Islet of Langerhans (tissue), 1 donor: ENCODE measurements around the gene SDK1.
"Not testable (repeated sequence)": the region's sequence is repeated elsewhere in the genome, so short reads cannot be mapped to it uniquely, and the experiment has no call there.

Experiments
- FAIRE-seq: peaks from one replicate; lab custom pipeline; 2011; peaks lifted over from hg19 to GRCh38; lab: Jason Lieb, UNC

SDK1 gene

DNA sequence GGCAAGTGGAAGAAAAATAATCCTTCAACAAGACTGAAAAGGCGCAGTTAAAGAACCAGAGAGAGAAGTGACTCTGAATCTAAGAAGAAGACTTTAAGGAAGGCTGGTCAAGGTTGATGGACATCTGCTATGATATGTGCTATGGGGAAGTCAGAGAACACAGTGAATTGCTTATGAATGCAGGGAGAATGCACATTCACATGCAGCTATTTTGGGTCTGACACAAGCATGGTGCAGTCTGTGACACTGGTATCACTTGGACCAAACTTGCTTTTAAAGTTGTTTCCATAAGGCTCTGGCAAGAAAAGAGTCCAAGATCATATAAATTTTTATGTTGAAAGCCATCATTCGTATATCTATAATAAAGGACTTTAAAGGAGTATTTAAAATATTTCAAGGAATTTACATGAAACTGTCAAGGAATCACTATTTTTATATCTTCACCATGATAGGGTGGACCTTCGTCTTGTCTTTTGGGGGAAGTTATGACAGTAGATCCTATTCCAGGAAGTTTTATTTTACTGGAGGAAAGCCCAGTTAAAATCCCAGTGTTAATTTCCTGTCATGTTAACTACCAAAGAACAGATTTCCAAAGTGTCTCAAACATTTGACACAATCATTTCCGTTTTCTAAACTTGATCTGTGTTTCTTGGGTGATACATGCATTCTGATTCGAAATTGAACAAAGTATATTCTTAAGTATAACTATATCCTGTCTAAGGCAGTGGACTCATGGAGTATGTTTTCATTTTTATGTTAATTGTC, 239.6 kb downstream of the SDK1 start:
- no peak for FAIRE-seq

DNA sequence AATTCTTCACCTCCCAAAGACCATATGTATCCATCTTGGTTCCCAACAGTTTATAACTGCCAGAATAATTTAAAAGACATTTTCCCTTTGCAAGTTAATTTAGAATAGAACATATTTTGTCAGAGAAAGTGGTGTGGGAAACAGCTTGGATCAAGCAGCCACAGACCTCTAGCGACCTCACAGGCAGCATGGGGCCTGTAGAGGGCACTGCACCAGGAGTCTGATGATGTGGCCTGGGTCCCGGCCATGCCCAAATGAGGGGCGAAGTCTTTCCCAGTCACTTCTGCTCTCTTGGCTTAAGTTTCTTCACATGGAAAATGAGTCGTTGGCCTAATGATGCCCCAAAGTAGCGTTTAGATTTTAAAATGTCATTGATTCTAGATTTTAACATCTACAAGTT, 243.2 kb downstream of the SDK1 start:
- FAIRE-seq, result no peak

DNA sequence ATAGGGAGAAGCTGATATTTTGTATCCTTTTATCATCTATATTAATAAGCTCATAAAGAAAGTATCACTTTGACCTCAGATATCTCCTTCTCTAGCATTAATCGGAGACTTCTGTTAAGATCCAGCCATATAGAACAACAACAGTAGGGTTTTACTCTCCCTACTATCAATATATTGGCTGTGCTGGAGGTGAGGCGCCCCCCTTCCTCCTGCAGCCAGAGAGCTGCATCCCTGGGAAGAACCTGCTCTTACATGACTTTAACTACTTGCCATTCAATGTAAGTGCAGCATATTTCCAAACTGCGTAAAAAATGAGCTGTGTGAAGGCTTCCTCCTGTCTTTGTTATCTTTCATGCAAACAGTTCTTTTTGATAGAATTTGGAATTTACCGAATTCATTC, 247.8 kb downstream of the SDK1 start:
- no peak for FAIRE-seq

DNA sequence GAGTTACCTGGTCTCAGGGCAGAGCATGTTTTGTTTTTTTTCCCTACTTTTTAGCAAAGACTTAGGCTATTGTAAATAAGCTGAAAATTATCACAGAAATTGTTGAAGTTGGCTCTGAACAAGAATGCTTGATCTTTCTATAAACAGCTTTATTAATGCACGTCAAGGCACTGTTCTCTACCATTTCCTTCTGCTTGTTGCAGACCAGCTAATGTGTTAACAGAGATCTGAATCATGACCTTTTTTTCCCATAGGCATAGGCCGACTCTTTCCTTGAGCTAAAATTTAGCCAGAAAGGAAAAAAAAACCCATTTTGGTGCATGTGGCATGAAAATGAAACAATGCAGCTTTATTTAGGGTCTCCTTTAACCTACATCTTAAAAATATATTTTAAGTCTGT, 248.5 kb downstream of the SDK1 start:
- FAIRE-seq, result no peak

DNA sequence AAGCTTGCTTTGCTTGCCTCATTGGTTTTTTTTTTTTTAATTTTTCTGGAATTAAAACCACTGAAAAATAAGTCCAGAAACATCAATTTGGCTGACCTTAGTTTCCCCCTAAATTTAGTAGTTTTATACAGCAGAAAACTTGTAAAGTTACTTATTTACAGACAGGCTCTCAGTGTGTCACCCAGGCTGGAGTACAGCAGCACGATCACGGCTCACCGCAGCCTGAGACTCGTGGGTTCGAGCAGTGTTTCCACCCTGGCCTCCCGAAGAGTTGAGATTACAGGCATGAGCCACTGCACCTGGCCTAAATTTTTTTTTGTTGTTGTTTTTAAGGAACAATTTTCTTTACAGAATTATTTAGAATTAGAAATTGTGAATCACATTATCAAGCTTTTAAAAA, 250.5 kb downstream of the SDK1 start:
- FAIRE-seq, result no peak

DNA sequence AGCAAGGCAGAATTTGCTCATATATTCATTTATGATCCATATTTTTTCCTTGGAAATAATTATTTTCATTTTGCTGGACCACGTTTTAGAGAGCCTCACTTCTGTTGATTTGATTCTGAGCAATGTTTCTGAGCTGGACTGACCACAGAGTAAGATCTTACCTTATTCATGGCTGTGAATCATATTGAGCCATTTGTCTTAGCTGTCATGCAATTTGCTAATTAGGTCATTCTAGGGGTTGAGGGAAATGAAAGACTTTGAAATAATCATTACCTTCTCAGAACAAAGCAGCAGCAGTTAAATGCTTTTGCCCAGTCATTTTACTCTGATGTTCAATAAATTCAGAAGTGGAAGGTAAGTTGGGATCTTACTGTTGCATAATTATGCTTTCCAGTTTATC, 251.4 kb downstream of the SDK1 start:
- FAIRE-seq, result peak; percentile 92

DNA sequence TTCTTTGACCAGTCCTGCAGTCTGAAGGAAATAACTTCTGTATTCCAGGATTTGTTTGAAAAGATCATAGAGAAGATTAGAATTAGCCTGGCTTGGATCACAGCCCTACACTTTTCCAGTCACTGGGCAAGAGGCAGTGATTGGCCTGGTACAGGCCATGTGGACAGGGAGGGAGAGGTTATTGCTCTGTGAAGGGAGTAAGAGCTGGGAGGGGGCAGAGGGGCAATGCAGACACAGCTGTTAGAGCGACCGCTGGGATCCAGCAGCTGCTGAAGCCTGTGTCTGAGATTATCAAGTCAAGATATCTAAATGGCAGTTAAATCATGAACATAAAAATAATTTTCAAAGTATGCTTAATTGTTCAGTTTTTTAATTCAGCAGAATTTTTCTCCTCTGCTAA, 257.3 kb downstream of the SDK1 start:
- FAIRE-seq, result no peak

DNA sequence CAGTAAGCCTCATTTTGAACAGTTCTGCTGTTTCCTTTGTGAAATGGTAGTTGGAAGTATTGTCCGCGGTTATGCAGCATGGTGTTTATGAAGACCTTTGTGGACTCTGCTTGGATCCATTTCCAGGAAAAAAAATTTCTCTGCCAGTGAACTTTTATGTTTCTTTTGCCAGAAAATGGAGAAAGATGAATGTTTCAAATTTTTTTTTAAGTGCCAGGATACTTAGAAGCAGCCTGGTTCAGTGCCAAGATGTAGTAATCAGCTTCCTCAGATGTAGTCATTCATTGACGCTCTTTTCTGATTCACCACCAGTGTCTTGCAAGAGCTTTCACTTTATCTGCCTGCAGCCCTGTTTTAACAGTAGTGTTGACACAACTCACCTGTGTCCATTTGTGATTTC, 258.2 kb downstream of the SDK1 start:
- FAIRE-seq, result peak; percentile 96

DNA sequence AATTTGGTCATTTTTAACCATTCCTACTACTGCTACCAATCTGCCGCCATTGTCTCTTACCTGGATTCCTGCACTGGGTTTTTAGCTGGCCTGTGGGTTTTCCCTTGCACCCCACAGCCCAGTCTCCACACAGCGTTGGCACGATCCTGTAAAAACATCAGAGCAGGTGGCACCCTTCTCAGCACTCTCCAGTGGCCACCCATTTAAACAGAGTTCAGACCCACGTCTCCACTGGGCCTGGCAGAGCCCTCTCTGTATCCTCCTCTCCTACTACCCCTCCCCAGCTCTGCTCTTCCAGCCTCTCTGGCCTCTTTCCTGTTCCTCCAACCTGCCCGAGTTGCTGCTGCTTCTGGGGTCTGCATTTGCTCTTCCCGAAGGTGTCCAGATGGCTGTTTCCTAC, 259.4 kb downstream of the SDK1 start:
- FAIRE-seq, result no peak

DNA sequence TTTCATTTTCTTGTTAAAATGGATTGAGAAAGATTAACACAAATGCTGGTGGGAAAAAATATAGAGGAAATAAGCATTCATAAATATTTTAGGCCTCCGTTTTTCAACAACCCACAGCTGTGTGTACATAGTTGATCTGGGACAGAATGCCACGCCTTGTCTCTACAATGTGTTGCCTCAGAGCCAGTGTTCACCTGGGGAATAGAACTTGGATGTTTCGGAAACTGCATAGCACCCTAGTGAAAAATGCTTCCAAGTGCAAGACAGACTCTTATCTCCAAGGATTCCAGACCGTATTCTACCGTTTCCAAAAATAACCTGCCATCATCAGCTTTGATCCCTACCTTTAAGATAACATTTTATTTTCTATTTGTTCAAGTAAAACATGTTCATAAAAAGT, 260.9 kb downstream of the SDK1 start:
- FAIRE-seq, result no peak

DNA sequence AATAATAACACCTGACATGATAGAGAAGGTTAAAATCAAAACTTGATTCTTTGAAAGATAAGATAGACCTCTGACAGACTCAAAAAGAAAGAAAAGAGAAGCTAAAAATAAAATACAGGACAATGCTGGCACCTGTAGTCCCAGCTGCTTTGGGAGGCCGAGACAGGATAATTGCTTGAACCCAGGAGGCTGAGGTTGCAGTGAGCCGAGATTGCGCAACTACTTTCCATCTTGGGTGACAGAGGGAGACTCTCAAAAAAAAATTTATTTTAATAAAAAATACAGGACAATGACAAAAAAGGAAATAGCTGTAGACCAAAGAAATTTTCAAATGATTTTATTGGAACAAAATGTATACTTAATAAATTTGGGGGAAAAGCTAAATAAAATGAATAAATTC, 263.2 kb downstream of the SDK1 start:
- no peak for FAIRE-seq

DNA sequence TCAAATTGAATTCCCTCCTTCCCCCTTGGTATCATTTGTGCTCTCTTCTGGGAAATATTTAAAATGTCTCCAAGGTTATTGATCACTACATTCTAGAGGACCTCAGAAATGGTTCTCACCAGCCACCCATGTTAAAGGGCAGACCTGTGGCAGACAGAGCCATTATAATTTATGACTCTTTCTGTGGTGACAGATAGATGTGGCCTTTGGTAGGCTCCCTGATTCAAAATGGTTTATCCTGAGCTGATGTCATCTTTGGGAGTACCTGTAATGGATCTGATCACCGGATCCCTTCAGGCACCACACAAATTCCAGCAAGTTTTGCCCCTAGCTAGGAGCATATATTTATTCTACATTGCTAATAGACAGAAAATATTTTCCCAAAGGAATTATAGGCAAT, 267.5 kb downstream of the SDK1 start:
- FAIRE-seq, result no peak

DNA sequence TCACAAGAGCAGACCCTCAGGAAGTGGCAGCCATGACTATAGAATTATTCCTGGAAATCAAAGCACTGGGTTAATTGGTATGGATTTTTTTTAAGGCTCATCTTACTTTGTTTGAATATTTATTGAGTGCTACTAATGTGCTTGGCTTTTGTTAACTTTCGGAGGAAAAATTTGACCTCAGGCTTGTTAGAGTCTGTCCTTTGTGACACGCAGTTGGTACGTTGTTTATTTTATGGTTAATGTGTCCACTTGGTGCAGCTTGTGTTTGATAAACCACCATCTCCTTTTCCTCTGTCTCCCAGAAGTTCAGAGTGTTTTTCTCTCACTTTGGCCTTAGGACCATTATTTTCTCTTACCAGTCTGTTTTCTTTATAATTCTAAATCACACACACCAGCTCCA, 268.6 kb downstream of the SDK1 start:
- FAIRE-seq, result no peak

DNA sequence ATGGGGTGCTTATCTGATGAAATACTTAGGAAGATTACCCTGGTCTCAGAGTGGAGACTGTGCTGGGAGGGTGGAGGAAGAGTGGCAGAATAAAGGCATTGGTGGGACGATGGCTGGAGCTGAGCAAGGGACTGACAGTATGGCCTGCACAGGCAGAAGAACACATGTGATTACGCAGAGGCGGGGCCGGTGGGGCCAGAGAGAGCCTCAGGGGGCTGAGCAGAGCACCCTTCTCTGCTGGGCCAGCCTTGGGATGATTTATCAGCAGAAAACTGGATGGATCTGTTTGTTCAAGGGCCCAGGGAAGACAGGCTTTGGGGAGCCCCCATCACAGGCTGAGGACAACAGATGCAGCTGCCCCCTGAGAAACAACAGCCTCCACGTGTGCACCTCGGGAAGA, 272.1 kb downstream of the SDK1 start:
- no peak for FAIRE-seq

DNA sequence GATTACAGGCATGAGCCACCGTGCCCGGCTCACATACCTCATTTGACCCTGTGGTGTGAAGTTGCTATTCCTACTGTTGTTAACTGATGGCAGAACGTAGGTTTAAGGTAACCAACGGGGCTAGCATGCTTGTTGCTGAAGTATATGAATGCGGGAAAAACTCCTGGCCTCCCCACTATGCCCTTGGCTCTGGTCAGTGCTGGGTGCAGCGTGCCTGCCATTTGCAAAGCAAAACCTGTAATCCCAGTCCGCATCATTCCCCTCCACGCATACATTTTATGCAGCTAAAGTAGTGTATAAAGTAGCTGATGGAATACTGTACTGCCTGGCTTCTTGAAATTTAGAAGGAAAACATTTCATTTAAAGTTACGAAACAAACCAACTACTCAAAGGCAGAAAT, 273.3 kb downstream of the SDK1 start:
- FAIRE-seq, result no peak

DNA sequence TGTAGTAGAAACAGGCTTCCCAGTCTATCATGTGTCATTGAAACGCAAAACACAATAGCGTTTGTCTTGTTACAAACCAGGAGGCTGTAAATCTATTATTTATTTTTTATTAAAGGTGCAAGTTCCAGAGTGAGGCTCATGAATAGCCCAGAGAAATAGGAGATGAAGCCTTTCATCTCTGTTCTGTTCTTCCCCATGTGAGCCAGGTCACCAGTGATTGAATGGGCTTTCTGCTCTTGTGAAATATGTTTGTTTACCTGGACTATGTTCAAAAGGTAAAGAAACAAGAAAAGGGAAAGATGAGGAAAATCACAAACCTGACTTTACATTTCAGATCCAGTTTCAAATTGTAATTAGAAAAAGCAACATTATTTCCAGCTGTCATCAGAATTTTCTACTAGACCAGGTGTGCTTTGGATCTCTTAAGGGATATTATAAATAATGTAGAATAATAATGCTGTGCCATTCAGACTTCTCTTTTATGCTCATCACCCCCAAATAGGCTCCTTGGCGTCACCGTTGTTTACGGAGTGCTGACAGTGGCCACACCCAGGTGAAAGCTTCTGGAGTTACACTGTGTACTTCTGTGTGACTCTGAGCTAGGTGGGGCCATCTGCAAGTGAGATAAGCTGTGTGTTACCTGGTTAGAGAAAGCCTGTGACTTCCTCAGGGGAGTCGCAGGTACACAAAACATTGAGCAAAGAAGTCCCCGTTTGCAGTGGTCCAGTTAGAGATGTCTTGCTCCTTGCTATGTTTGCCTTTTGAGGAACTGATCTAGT, 274.9 kb downstream of the SDK1 start:
- FAIRE-seq, result no peak

DNA sequence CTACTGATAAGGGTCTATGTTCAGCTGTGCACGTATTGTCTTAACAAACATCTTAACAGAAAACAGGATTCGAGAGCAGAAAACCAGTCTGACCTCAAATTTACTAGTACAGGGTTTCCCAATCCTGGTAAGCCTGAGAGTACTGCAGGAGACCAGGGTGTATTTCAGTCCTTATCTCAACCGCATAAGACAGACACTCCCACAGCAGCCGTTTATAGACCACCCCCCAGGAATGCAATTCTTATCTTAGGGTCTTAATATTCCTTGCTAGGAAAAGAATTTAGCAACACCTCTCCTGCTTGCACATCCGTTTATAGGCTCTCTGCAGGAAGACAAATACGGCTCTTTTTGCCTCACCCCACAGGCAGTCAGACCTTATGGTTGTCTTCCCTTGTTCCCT, 277.3 kb downstream of the SDK1 start:
- no peak for FAIRE-seq

DNA sequence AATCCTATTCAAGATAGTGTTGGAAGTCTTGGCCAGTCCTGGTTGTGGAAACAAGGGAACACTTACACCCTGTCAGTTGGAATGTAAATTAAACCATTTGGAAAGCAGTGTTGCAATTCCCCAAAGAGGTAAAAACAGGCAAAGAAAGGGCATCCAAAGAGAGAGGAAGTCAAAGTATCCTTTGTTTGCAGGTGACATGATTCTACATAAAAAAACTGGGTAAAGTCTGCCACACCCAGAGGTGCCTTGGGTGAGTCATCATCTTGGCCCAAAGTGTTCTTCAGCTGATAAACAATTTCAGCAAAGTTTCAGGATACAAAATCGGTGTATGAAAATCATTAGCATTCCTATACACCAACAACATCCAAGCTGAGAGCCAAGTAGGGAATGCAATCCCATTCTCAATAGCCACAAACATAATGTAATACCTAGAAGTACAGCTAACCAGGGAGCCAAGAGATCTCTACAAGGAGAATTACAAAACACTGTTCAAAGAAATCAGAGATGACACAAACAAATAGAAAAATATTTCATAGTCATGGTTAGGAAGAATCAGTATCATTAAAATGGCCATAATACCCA, 278.7 kb downstream of the SDK1 start:
- FAIRE-seq, result no peak

DNA sequence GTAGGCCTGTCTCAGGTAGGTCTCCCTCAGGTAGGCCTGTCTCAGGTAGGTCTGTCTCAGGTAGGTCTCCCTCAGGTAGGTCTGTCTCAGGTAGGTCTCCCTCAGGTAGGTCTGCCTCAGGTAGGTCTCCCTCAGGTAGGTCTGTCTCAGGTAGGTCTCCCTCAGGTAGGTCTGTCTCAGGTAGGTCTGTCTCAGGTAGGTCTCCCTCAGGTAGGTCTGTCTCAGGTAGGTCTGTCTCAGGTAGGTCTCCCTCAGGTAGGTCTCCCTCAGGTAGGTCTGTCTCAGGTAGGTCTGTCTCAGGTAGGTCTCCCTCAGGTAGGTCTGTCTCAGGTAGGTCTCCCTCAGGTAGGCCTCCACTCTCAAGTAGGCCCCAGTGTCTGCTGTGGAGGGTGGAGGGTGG, 281.1 kb downstream of the SDK1 start:
- not testable (repeated sequence) for FAIRE-seq

DNA sequence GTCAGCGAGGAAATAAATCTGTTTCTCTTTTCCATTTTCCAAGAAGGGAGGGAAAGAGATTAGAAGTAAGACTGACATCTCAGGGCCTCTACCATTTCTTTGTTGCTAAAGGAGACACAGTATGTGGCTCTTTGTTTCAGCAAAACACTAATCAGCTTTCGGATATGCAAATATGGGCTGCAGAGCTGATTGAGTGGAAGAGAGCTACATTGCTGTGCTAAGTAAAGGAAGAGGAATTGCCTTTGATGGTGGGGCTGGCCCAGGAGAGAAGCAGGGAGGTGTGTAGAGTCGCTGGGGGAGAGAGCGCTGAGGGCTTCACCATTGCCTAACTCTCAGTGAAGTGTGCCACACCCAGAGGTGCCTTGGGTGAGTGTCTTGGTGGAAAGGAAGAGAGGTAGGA, 284.8 kb downstream of the SDK1 start:
- no peak for FAIRE-seq

DNA sequence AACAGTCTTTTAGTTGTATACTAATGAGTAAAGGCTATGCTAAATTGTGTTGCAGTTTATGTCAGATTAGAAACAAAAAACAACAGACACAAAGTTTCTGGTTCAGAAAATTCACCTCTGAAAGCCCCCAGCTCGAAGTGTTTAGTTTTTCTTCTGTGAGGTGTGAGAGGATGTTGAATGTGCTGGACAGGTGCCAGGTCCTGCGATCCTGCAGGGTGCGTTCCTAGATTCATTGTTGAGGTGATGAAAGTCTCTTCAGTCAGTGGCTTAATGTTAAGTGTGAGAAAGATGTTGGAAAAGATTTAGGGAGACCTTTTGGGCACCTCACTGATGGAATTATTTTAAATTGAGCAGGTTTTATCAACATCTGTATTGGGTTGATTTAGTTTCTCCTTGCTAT, 287.3 kb downstream of the SDK1 start:
- FAIRE-seq, result no peak

DNA sequence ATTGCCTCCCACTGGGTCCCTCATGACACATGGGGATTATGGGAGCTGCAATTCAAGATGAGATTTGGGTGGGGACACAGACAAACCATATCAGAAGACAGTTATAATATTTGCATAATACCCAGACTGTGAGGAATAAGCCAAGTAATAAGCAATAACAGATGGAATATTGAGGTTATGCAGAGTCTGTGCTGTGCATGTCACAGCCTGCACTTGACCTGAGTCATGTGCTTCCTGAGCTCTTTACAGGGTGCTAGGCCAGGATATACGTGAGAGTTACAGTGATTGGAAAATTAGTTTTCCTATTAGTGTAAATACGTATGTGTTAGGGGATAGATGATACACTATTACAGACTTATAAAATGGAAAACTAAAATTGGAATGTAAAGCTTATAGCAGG, 288.7 kb downstream of the SDK1 start:
- FAIRE-seq, result no peak

DNA sequence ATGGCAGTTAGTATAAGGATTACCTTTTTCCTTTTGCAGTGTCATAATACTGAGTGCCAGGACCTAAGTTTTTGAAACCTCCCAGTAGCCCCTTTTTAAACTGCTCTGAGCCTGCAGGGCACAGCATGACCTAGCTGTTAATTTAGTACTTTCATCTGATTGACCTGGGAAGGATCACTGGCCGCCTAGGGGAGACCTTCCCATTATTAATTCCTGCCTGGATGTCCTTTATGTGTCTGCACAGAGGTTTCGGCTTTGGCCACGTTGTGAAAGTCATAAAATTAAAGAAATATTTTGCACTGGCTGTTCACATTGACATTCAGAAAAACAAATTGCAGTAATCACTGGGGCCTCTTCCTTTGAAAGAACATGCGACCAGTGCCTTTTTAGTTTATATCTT, 290.2 kb downstream of the SDK1 start:
- FAIRE-seq, result no peak

DNA sequence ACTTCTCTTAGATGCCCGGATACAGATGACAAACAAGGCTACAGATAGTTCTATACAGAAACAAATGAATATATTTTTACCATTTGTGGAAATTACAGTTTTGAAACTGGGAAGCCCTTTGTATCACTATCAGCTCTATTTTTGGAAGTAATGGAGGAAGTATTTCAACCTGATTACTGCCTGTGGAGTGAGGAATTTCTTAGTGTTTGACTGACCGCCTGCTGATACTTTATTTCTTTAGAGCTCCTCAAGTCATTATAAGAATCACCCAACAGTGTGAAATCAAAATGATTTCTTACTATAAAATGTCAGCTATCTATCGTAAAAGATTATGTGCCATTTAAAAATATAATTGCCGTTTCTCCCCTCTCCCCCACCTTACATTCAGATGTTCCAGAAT, 290.9 kb downstream of the SDK1 start:
- FAIRE-seq, result peak; percentile 76
